Psoas muscle (tissue), 8 donors: ENCODE results near the gene RNF167. TPM values are rescaled to one million over a fixed set of nuclear protein-coding genes. Genes with fewer than 3 reads are reported as not detected.

ENCODE experiments used
- ATAC-seq, 4 donors: fragments of 200-7000 bp; cut with Tn5 transposase; one replicate each; pipeline ENCODE4 v1.9.1; 2020; ENCODE audit warnings: moderate library complexity in 3 of 4, mild to moderate bottlenecking in 2 of 4
- DNase-seq, 2 donors: peaks; one replicate each; pipeline ENCODE4 v3.0.0-alpha.2; 2020
- H3K27ac ChIP-seq: fragments of 200-600 bp; one replicate; pipeline ENCODE4 v1.8.0; 2022
- H3K27me3 ChIP-seq, 3 donors: fragments of 200-600 bp in 1 of 3; one replicate each; pipeline versions ENCODE4 v1.6.1 to v1.8.0; 2013 to 2022; ENCODE audit warnings: low read length in 2 of 3, mild to moderate bottlenecking in 2 of 3, moderate library complexity in 1 of 3; ENCODE audit not compliant: insufficient read depth in 3 of 3
- H3K36me3 ChIP-seq, 2 donors: fragments of 200-600 bp in 1 of 2; one replicate each; pipeline versions ENCODE4 v1.6.1 to v1.8.0; 2013 to 2022; ENCODE audit warnings: low read depth in 1 of 2, mild to moderate bottlenecking in 1 of 2, moderate library complexity in 1 of 2; ENCODE audit not compliant: insufficient read depth in 1 of 2
- H3K4me1 ChIP-seq: fragments of 200-600 bp; one replicate; pipeline ENCODE4 v1.8.0; 2022
- H3K4me3 ChIP-seq: fragments of 200-600 bp; one replicate; pipeline ENCODE4 v1.8.0; 2022; ENCODE audit warnings: mild to moderate bottlenecking
- H3K9me3 ChIP-seq: fragments of 200-600 bp; one replicate; pipeline ENCODE4 v1.8.0; 2022
- CTCF ChIP-seq: fragments of 200-600 bp; IDR thresholded peaks from one replicate; pipeline ENCODE4 v1.8.0; 2022; ENCODE audit warnings: antibody characterized with exemption
- WGBS, 3 donors: extraction: QIAGEN DNeasy Blood & Tissue Kit; methylation state at CpG; one replicate each; pipeline versions ENCODE4 v1.1.6 to v1.1.7; 2013; 5-methylcytosine and 5-hydroxymethylcytosine counted together
- intact Hi-C, 2 donors: fragments of 100-400 bp; cut with DNase I; formaldehyde crosslinking; loops; one replicate each; pipeline versions ENCODE4 v1.11.0 to v1.14.2; 2022
- polyA plus RNA-seq, 3 donors: library from polyadenylated mRNA; stranded (reverse); fragments of 200-250 nt; gene quantifications; one replicate each; pipeline ENCODE4 v1.2.3, GENCODE V29; 2013
- total RNA-seq, 4 donors: library from RNA; stranded (reverse); fragmentation: NEBNext Ultra II Directional in 2 of 4; extraction: Animal tissue kit (Norgen Biotek cat#: 25700) in 2 of 4; gene quantifications; one replicate each; pipeline versions ENCODE4 v1.2.1 to v1.2.4, GENCODE V29; 2021 to 2023
- donor health status: healthy with polysubstance abuse.
- donor health status: DM: no; HTN: no; CAD: no; lungs with moderate emphysema.
- donor health status: Bipolar disorder and iron deficiency.
- donor health status: healthy.
- donor health status: DM: yes; HTN: yes; CAD: no.
- donor health status: DM: no; HTN: no; CAD: no.
- donor health status: DM: no; HTN: no; CAD: no.
- donor health status: DM: yes; HTN: yes; CAD: no.

RNF167 gene
- total and polyA plus RNA-seq, 7 donors, result 85.1 to 151 (median 88.1) TPM

GRCh38 chr17:4893721-4894560, 46.1 kb upstream of the RNF167 start:
- Histone ChIP-seq H3K9me3 (no peaks in the 10 kb centered on the region), H3K27me3 (peaks cover 0 to 1% (median 0%) of the 10 kb centered on the region in 3 donors), H3K27ac (no peak overlapping the region), H3K36me3 (peaks cover 0 to 84% of the 10 kb centered on the region in 2 donors), H3K4me3 (no peak overlapping the region), H3K4me1 (no peaks in the 10 kb centered on the region)
- 88 to 90% (median 88%) methylated on average over 30 to 31 of the region's 31 CpGs for WGBS, 3 donors
- DNase-seq, result peak in 1 of 2 donors; percentile 48
- intact Hi-C loops, result no loop called here
- no peak for TF ChIP-seq CTCF
- no peak for ATAC-seq

GRCh38 chr17:4895121-4895520, 44.9 kb upstream of the RNF167 start:
- Histone ChIP-seq H3K36me3 (peaks cover 0 to 72% of the 10 kb centered on the region in 2 donors), H3K9me3 (no peaks in the 10 kb centered on the region), H3K4me3 (no peak overlapping the region), H3K4me1 (no peaks in the 10 kb centered on the region), H3K27me3 (peaks cover 0 to 13% (median 0%) of the 10 kb centered on the region in 3 donors), H3K27ac (no peak overlapping the region)
- intact Hi-C loops, result no loop called here
- no peak for ATAC-seq
- WGBS, 3 donors, result 91 to 96% (median 95%) methylated on average over 12 to 13 of the region's 13 CpGs
- TF ChIP-seq CTCF, result no peak
- peak in 1 of 2 donors; percentile 36 for DNase-seq

GRCh38 chr17:4895657-4896331, 44.3 kb upstream of the RNF167 start:
- no peak for TF ChIP-seq CTCF
- Histone ChIP-seq H3K4me1 (no peaks in the 10 kb centered on the region), H3K9me3 (no peaks in the 10 kb centered on the region), H3K4me3 (no peak overlapping the region), H3K27ac (no peak overlapping the region), H3K27me3 (peaks cover 0 to 16% (median 0%) of the 10 kb centered on the region in 3 donors), H3K36me3 (peaks cover 0 to 66% of the 10 kb centered on the region in 2 donors)
- ATAC-seq (no peak), DNase-seq (peak in 1 of 2 donors; percentile 48)
- intact Hi-C loops, result no loop called here
- 72 to 75% (median 75%) methylated on average over 26 to 27 of the region's 27 CpGs for WGBS, 3 donors

- 89 to 91% (median 89%) methylated on average over 25 to 27 of the region's 27 CpGs for WGBS, 3 donors
- Histone ChIP-seq H3K27ac (no peak overlapping the region), H3K4me1 (no peaks in the 10 kb centered on the region), H3K27me3 (peaks cover 0 to 16% (median 0%) of the 10 kb centered on the region in 3 donors), H3K9me3 (no peaks in the 10 kb centered on the region), H3K36me3 (peaks cover 0 to 58% of the 10 kb centered on the region in 2 donors), H3K4me3 (no peak overlapping the region)
- peak in 1 of 2 donors; percentile 45 for DNase-seq
- intact Hi-C loops, result no loop called here
- TF ChIP-seq CTCF, result no peak
- no peak for ATAC-seq
These were observed 43.5 kb upstream of the RNF167 start for GRCh38 chr17:4896332-4897197.
